ENCODE data around the gene MRAP.

The MRAP gene

GRCh38 chr21:32322676-32323075, 24.0 kb downstream of the MRAP start:
- no peak for DNase-seq (ENCODE audit: low read depth in 3 of 3)

- DNase-seq (ENCODE audit: low read depth in 3 of 3): no peak
Observed at GRCh38 chr21:32325706-32326105, 27.1 kb downstream of the MRAP start.

GRCh38 chr21:32328595-32328994, 29.9 kb downstream of the MRAP start:
- no peak for DNase-seq (ENCODE audit: low read depth in 3 of 3)

- no peak for DNase-seq (ENCODE audit: low read depth in 3 of 3)
Observed at GRCh38 chr21:32329331-32329730, 30.7 kb downstream of the MRAP start.

GRCh38 chr21:32329776-32330175, 31.1 kb downstream of the MRAP start:
- DNase-seq (ENCODE audit: low read depth in 3 of 3): no peak

- no peak for DNase-seq (ENCODE audit: low read depth in 3 of 3)
Observed at GRCh38 chr21:32330784-32331311, 32.2 kb downstream of the MRAP start.

- no peak for DNase-seq (ENCODE audit: low read depth in 3 of 3)
Observed at GRCh38 chr21:32331444-32332305, 33.0 kb downstream of the MRAP start.

- no peak for DNase-seq (ENCODE audit: low read depth in 3 of 3)
Observed at GRCh38 chr21:32332463-32332951, 33.9 kb downstream of the MRAP start.

GRCh38 chr21:32333953-32334673, 35.5 kb downstream of the MRAP start:
- no peak for DNase-seq (ENCODE audit: low read depth in 3 of 3)

- no peak for DNase-seq (ENCODE audit: low read depth in 3 of 3)
Observed at GRCh38 chr21:32334980-32335531, 36.4 kb downstream of the MRAP start.

GRCh38 chr21:32335601-32336575, 37.2 kb downstream of the MRAP start:
- DNase-seq (ENCODE audit: low read depth in 3 of 3): no peak

GRCh38 chr21:32336711-32337110, 38.1 kb downstream of the MRAP start:
- no peak for DNase-seq (ENCODE audit: low read depth in 3 of 3)

- no peak for DNase-seq (ENCODE audit: low read depth in 3 of 3)
Observed at GRCh38 chr21:32337206-32337605, 38.6 kb downstream of the MRAP start.

- DNase-seq (ENCODE audit: low read depth in 3 of 3): no peak
Observed at GRCh38 chr21:32338209-32338921, 39.7 kb downstream of the MRAP start.

GRCh38 chr21:32340863-32341848, 42.5 kb downstream of the MRAP start:
- DNase-seq (ENCODE audit: low read depth in 3 of 3): no peak

- no peak for DNase-seq (ENCODE audit: low read depth in 3 of 3)
Observed at GRCh38 chr21:32346951-32347350, 48.3 kb downstream of the MRAP start.

GRCh38 chr21:32347351-32347750, 48.7 kb downstream of the MRAP start:
- no peak for DNase-seq (ENCODE audit: low read depth in 3 of 3)

GRCh38 chr21:32347977-32348376, 49.3 kb downstream of the MRAP start:
- DNase-seq (ENCODE audit: low read depth in 3 of 3): no peak

- DNase-seq (ENCODE audit: low read depth in 3 of 3): no peak
Observed at GRCh38 chr21:32348604-32349332, 50.1 kb downstream of the MRAP start.
